IMR-90 (cell line): Measurements from ENCODE around the gene TMEM184B. TPM values are rescaled to one million over a fixed set of nuclear protein-coding genes. Genes with fewer than 3 reads are reported as not detected.
A peak's percentile ranks its signal among the peaks of the same experiment; 100 is the strongest.

Experiments
- ATAC-seq: fragments of 200-7000 bp; cut with Tn5 transposase; 2 replicates; pipeline ENCODE4 v1.9.1; 2020; ENCODE audit warnings: low read depth, mild to moderate bottlenecking, moderate library complexity
- BruUV-seq: library from RNA; stranded (reverse); fragments of 400-500 nt; replicated peaks from 2 replicates; lab custom pipeline; 2021; lab: Mats Ljungman, UMichigan
- CTCF ChIA-PET: fragments of 300-600 bp; formaldehyde crosslinking; extraction: SDS; loops from one replicate; lab custom pipeline; 2021; ENCODE audit warnings: antibody characterized with exemption; lab: Yijun Ruan, JAX
- POLR2A ChIA-PET: fragments of 300-600 bp; sonication (Branson Sonifier 250); formaldehyde crosslinking; loops from one replicate; lab custom pipeline; 2022; ENCODE audit warnings: antibody characterized with exemption; ENCODE audit not compliant: unreplicated experiment; lab: Charles Lee
- DNase-seq: peaks from one replicate; pipeline ENCODE4 v3.0.0; 2013
- H2AFZ ChIP-seq: replicated peaks from 2 replicates; pipeline ENCODE3; 2013; ENCODE audit warnings: low read length, mild to moderate bottlenecking; ENCODE audit not compliant: poor library complexity
- H2AK5ac ChIP-seq: 2 replicates; pipeline ENCODE4 v1.6.1; 2013; ENCODE audit warnings: low read depth, low read length, inconsistent platforms
- H2AK9ac ChIP-seq: replicated peaks from 2 replicates; pipeline ENCODE3; 2013; ENCODE audit warnings: mild to moderate bottlenecking, low read depth, low read length, moderate library complexity; ENCODE audit not compliant: poor library complexity
- H2BK120ac ChIP-seq: 2 replicates; pipeline ENCODE4 v1.6.1; 2013; ENCODE audit warnings: low read depth, low read length, inconsistent platforms
- H2BK15ac ChIP-seq: 3 replicates; pipeline ENCODE4 v1.6.1; 2013; ENCODE audit warnings: low read depth, low read length, inconsistent platforms
- H2BK20ac ChIP-seq: 2 replicates; pipeline ENCODE4 v1.6.1; 2013; ENCODE audit warnings: low read depth, mild to moderate bottlenecking, inconsistent platforms, low read length, moderate library complexity
- H2BK5ac ChIP-seq: 2 replicates; pipeline ENCODE4 v1.6.1; 2013; ENCODE audit warnings: mild to moderate bottlenecking, low read depth, low read length, inconsistent platforms; ENCODE audit not compliant: poor library complexity, severe bottlenecking
- H3K14ac ChIP-seq: replicated peaks from 2 replicates; pipeline ENCODE4 v1.6.1; 2013; ENCODE audit warnings: low read depth, low read length, inconsistent platforms
- H3K18ac ChIP-seq: 2 replicates; pipeline ENCODE4 v1.6.1; 2013; ENCODE audit warnings: low read depth, low read length, control low read depth
- H3K23ac ChIP-seq: 2 replicates; pipeline ENCODE4 v1.6.1; 2013; ENCODE audit warnings: low read depth, low read length, inconsistent platforms
- H3K27ac ChIP-seq: 2 replicates; pipeline ENCODE4 v1.5.1; 2013; ENCODE audit warnings: mild to moderate bottlenecking, control low read depth, low read length; ENCODE audit not compliant: insufficient read depth
- H3K27me3 ChIP-seq: 2 replicates; pipeline ENCODE4 v1.6.1; 2013; ENCODE audit warnings: low read length; ENCODE audit not compliant: control insufficient read depth, insufficient read depth
- H3K36me3 ChIP-seq: 2 replicates; pipeline ENCODE4 v1.6.1; 2013; ENCODE audit warnings: low read length, mixed read lengths; ENCODE audit not compliant: control insufficient read depth, insufficient read depth
- H3K4ac ChIP-seq: 2 replicates; pipeline ENCODE4 v1.6.1; 2013; ENCODE audit warnings: low read depth, low read length, inconsistent platforms
- H3K4me1 ChIP-seq: 2 replicates; pipeline ENCODE4 v1.6.1; 2013; ENCODE audit warnings: low read length, mixed read lengths; ENCODE audit not compliant: control insufficient read depth, insufficient read depth
- H3K4me2 ChIP-seq: 2 replicates; pipeline ENCODE4 v1.6.1; 2013; ENCODE audit warnings: low read depth, mild to moderate bottlenecking, control low read depth, low read length, moderate library complexity
- H3K4me3 ChIP-seq: 2 replicates; pipeline ENCODE4 v1.5.1; 2013; ENCODE audit warnings: low read depth, mild to moderate bottlenecking, control low read depth, low read length, moderate library complexity; ENCODE audit not compliant: insufficient read depth
- H3K56ac ChIP-seq: 2 replicates; pipeline ENCODE4 v1.6.1; 2013; ENCODE audit warnings: low read length, inconsistent platforms; ENCODE audit not compliant: insufficient read depth; ENCODE audit errors: extremely low read depth
- H3K79me1 ChIP-seq, 2 experiments: 2 replicates each; pipeline ENCODE4 v1.6.1; 2013; ENCODE audit warnings: low read length in 2 of 2, inconsistent platforms in 1 of 2, low read depth in 1 of 2
- H3K9ac ChIP-seq: 2 replicates; pipeline ENCODE4 v1.6.1; 2013; ENCODE audit warnings: low read depth, low read length, control low read depth
- H3K9me1 ChIP-seq: 2 replicates; pipeline ENCODE4 v1.6.1; 2013; ENCODE audit warnings: low read length, inconsistent platforms; ENCODE audit not compliant: insufficient read depth
- H3K9me3 ChIP-seq: 2 replicates; pipeline ENCODE4 v1.6.1; 2013; ENCODE audit warnings: low read length; ENCODE audit not compliant: control insufficient read depth, insufficient read depth
- H4K20me1 ChIP-seq: 2 replicates; pipeline ENCODE4 v1.6.1; 2013; ENCODE audit warnings: low read length, inconsistent platforms; ENCODE audit not compliant: insufficient read depth
- H4K5ac ChIP-seq: 2 replicates; pipeline ENCODE4 v1.6.1; 2013; ENCODE audit warnings: mild to moderate bottlenecking, low read depth, low read length, control low read depth
- H4K8ac ChIP-seq, 2 experiments: 2 replicates each; pipeline ENCODE4 v1.6.1; 2013; ENCODE audit warnings: low read depth in 2 of 2, low read length in 2 of 2, control low read depth in 1 of 2, inconsistent platforms in 1 of 2
- H4K91ac ChIP-seq: 2 replicates; pipeline ENCODE4 v1.6.1; 2013; ENCODE audit warnings: low read depth, low read length, inconsistent platforms; ENCODE audit not compliant: insufficient read depth
- CEBPB ChIP-seq: IDR thresholded peaks from 2 replicates; pipeline ENCODE4 v1.6.1; 2012; ENCODE audit warnings: low read depth, low read length, improper control_type of control experiment
- CHD1 ChIP-seq: IDR thresholded peaks from 2 replicates; pipeline ENCODE4 v1.6.1; 2012; ENCODE audit warnings: low read depth, low read length, improper control_type of control experiment
- CTCF ChIP-seq: conservative IDR thresholded peaks from 2 replicates; pipeline ENCODE4 v1.5.1; 2012; ENCODE audit warnings: mild to moderate bottlenecking, low read depth, low read length, improper control_type of control experiment
- FOS ChIP-seq: fragments of 150-350 bp; IDR thresholded peaks from 2 replicates; pipeline ENCODE4 v1.6.1; 2016; ENCODE audit warnings: low read depth, low read length
- MAFK ChIP-seq: IDR thresholded peaks from 2 replicates; pipeline ENCODE4 v1.6.1; 2012; ENCODE audit warnings: low read depth, low read length, improper control_type of control experiment
- MXI1 ChIP-seq: IDR thresholded peaks from 2 replicates; pipeline ENCODE4 v1.6.1; 2012; ENCODE audit warnings: low read depth, mild to moderate bottlenecking, low read length, moderate library complexity, borderline replicate concordance
- NFE2L2 ChIP-seq: fragments of 150-350 bp; IDR thresholded peaks from 2 replicates; pipeline ENCODE4 v1.6.1; 2016; ENCODE audit warnings: low read depth, mild to moderate bottlenecking, low read length
- POLR2A ChIP-seq: IDR thresholded peaks from 2 replicates; pipeline ENCODE4 v1.6.1; 2012; ENCODE audit warnings: mild to moderate bottlenecking, low read depth, low read length
- RAD21 ChIP-seq: IDR thresholded peaks from 2 replicates; pipeline ENCODE4 v1.6.1; 2012; ENCODE audit warnings: low read length, improper control_type of control experiment
- RCOR1 ChIP-seq: IDR thresholded peaks from 2 replicates; pipeline ENCODE4 v1.6.1; 2012; ENCODE audit warnings: mild to moderate bottlenecking, low read length, improper control_type of control experiment; ENCODE audit not compliant: insufficient replicate concordance
- RFX5 ChIP-seq: IDR thresholded peaks from 2 replicates; pipeline ENCODE4 v1.8.0; 2012; ENCODE audit warnings: low read depth, mild to moderate bottlenecking, low read length, moderate library complexity
- SMC3 ChIP-seq: fragments of 150-350 bp; IDR thresholded peaks from 2 replicates; pipeline ENCODE4 v1.6.1; 2016; ENCODE audit warnings: low read depth, mild to moderate bottlenecking, antibody characterized with exemption, low read length, moderate library complexity
- WGBS, 2 experiments: methylation state at CpG; one replicate each; pipeline versions ENCODE4 v1.1.5 to v1.1.7; 2013; ENCODE audit warnings: missing lambda C conversion rate in 2 of 2; ENCODE audit not compliant: insufficient read length in 1 of 2; ENCODE audit errors: extremely low coverage in 2 of 2; 5-methylcytosine and 5-hydroxymethylcytosine counted together
- dilution Hi-C: fragments of 300-500 bp; cut with HindIII; formaldehyde crosslinking; loops from one replicate; pipeline ENCODE4 v1.14.3; 2018; ENCODE audit warnings: low sequenced_read_pairs; ENCODE audit not compliant: unreplicated experiment
- in situ Hi-C: fragments of 300-500 bp; cut with MboI; formaldehyde crosslinking; loops from 3 replicates; pipeline ENCODE4 v1.14.3; 2019; ENCODE audit warnings: low sequenced_read_pairs, inconsistent platforms, mixed read lengths
- intact Hi-C: fragments of 100-400 bp; cut with micrococcal nuclease; formaldehyde crosslinking; loops from 2 replicates; pipeline ENCODE4 v1.10.0; 2022
- polyA plus RNA-seq, 3 experiments: library from polyadenylated mRNA; depleted of rRNA; stranded (reverse); fragments of >200 nt; gene quantifications; 2 replicates each; pipeline ENCODE4 v1.2.3, GENCODE V29; 2012; ENCODE audit warnings: low replicate concordance in 1 of 3
- total RNA-seq: library from RNA; depleted of rRNA; stranded (reverse); fragments of >200 nt; gene quantifications from 2 replicates; pipeline ENCODE4 v1.2.3, GENCODE V29; 2012
- TF ChIP-seq, protein P1 (sequence below): fragments of 150-350 bp; IDR thresholded peaks from 2 replicates; pipeline ENCODE4 v1.6.1; 2016; ENCODE audit warnings: low read depth, mild to moderate bottlenecking, low read length, moderate library complexity, borderline replicate concordance

TMEM184B gene
- total and polyA plus RNA-seq, 2 of the 4 experiments (the other 2 are of a cell fraction) = 9.1 to 81.1 TPM

DNA sequence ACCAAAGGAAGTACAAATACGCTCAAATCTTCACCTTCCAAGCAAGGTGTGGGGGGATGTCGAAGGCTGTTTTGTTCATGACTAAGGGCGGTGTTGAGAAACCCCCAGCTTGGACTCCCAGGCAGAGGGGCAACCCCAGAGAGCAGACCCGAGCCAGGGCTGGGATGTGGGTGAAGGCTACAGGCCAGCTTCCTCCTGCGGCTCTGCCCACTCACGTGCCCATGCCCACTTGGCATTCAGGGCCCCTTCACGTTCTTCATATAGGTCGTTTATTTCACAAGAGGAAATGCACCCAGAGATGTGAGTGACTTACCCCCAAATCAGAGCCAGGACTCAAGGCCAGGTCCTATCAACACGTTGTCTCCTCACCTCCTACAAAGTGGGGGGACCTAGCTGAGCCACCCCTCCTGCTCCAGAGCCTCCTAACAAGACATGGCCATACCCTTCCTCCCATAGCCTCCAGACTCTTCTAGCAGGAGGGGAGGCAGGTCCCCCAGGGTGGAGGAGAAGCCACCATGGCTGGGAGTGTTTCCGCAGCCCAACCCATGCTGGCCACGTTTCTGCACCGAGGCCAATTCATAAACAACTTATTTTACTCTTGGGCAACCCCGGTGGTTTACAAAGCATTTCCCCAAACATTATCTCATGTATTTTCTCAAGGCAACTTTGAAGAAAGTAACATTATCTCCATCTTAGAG lies 22.0 kb downstream of the TMEM184B start:
- Histone ChIP-seq H3K4ac (no peak overlapping the region), H2BK15ac (no peak overlapping the region), H2BK120ac (no peak overlapping the region), H3K14ac (no peak overlapping the region), H3K9ac (no peak overlapping the region), H4K91ac (no peak overlapping the region), H3K4me3 (no peak overlapping the region), H2BK5ac (no peak overlapping the region), H2AFZ (no peak overlapping the region), H3K23ac (no peak overlapping the region), H3K9me1 (peaks cover 25% of the 10 kb centered on the region), H3K4me1 (peaks cover 7% of the 10 kb centered on the region), H2AK5ac (no peak overlapping the region), H3K79me1 (peaks cover 40 to 86% of the 10 kb centered on the region in 2 experiments), H2AK9ac (no peak overlapping the region), H3K56ac (no peak overlapping the region), H2BK20ac (no peak overlapping the region), H4K20me1 (peaks cover 67% of the 10 kb centered on the region), H3K18ac (no peak overlapping the region), H3K36me3 (peaks cover 19% of the 10 kb centered on the region), H4K5ac (no peak overlapping the region), H4K8ac (no peak overlapping the region), H3K4me2 (no peak overlapping the region), H3K27me3 (no peaks in the 10 kb centered on the region), H3K9me3 (0 out of 2 replicates have a peak, but pooled peaks cover 3% of the 10 kb centered on the region), H3K27ac (no peak overlapping the region)
- intact Hi-C loops = no loop called here
- ATAC-seq = peak; percentile 27; the same call in 1 of the 2 replicates
- in situ Hi-C loops = no loop called here
- DNase-seq = no peak
- no TSS peak for BruUV-seq
- CTCF ChIA-PET = no interaction called here
- POLR2A ChIA-PET = no interaction called here
- WGBS, 2 experiments = 0% methylated on average over 1 of the region's 13 CpGs; no CpG with 5 or more reads in 1 of the 2 experiments
- TF ChIP-seq CHD1 = no peak
- TF ChIP-seq CEBPB = no peak
- no peak for TF ChIP-seq CTCF
- TF ChIP-seq MXI1 = no peak
- no peak for TF ChIP-seq POLR2A
- no peak for TF ChIP-seq NFE2L2
- TF ChIP-seq MAFK = no peak
- TF ChIP-seq, protein P1, sequence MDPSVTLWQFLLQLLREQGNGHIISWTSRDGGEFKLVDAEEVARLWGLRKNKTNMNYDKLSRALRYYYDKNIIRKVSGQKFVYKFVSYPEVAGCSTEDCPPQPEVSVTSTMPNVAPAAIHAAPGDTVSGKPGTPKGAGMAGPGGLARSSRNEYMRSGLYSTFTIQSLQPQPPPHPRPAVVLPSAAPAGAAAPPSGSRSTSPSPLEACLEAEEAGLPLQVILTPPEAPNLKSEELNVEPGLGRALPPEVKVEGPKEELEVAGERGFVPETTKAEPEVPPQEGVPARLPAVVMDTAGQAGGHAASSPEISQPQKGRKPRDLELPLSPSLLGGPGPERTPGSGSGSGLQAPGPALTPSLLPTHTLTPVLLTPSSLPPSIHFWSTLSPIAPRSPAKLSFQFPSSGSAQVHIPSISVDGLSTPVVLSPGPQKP = no peak
- no peak for TF ChIP-seq SMC3
- TF ChIP-seq RFX5 = no peak
- TF ChIP-seq RCOR1 = no peak
- TF ChIP-seq RAD21 = no peak
- TF ChIP-seq FOS = no peak
- dilution Hi-C loops = no loop called here
